ENCODE results near the gene ESRRG.

- TF ChIP-seq CTCF (IDR thresholded peaks at IDR 0.05) (no peak), POLR2A (IDR thresholded peaks at IDR 0.05) (no peak)
These were observed 81.4 kb downstream of the ESRRG start for GRCh38 chr1:216641669-216642460.

Data from lower leg skin (tissue), 3 donors.